UCSD-AML1 (cell line): ENCODE data around the gene TFB2M.
"Not testable (repeated sequence)": the region's sequence is repeated elsewhere in the genome, so short reads cannot be mapped to it uniquely, and the experiment has no call there.

Experiments
- DNase-seq: peaks from one replicate; lab custom pipeline; 2025; ENCODE audit not compliant: unreplicated experiment; lab: John Stamatoyannopoulos, UW

The TFB2M gene

GRCh38 chr1:246566128-246566812 lies at the start of gene TFB2M, which contains the start of gene CNST:
TSS of gene TFB2M (minus strand) at chr1:246566261. CDS start at chr1:246566138, 123 bp downstream.
TSS of gene CNST (plus strand) at chr1:246566456. CDS start at chr1:246591563, 25,107 bp downstream.
- peak; percentile 99 for DNase-seq

- no peak for DNase-seq
These were observed 47.2 kb upstream of the TFB2M start for GRCh38 chr1:246613096-246613758.

- no peak for DNase-seq
These were observed 43.6 kb upstream of the TFB2M start for GRCh38 chr1:246609632-246610031.

- peak; percentile 72 for DNase-seq
These were observed 42.7 kb upstream of the TFB2M start for GRCh38 chr1:246608616-246609376.

- no peak for DNase-seq
These were observed 41.4 kb upstream of the TFB2M start for GRCh38 chr1:246607462-246607861.

GRCh38 chr1:246605231-246605630 lies 39.2 kb upstream of the TFB2M start:
- DNase-seq: not testable (repeated sequence)

- no peak for DNase-seq
These were observed 36.1 kb upstream of the TFB2M start for GRCh38 chr1:246602194-246602593.

GRCh38 chr1:246600579-246600978 lies 34.5 kb upstream of the TFB2M start:
- DNase-seq: no peak

GRCh38 chr1:246599315-246599714 lies 33.3 kb upstream of the TFB2M start:
- no peak for DNase-seq

- no peak for DNase-seq
These were observed 31.9 kb upstream of the TFB2M start for GRCh38 chr1:246597971-246598370.

- DNase-seq: no peak
These were observed 31.3 kb upstream of the TFB2M start for GRCh38 chr1:246597340-246597739.

GRCh38 chr1:246595146-246595545 lies 29.1 kb upstream of the TFB2M start:
- no peak for DNase-seq

- no peak for DNase-seq
These were observed 26.6 kb upstream of the TFB2M start for GRCh38 chr1:246592695-246593094.

- DNase-seq: no peak
These were observed 25.9 kb upstream of the TFB2M start for GRCh38 chr1:246591958-246592357.

GRCh38 chr1:246591504-246591903 lies 25.4 kb upstream of the TFB2M start:
- no peak for DNase-seq

GRCh38 chr1:246591047-246591446 lies 25.0 kb upstream of the TFB2M start:
- no peak for DNase-seq

- not testable (repeated sequence) for DNase-seq
These were observed 23.9 kb upstream of the TFB2M start for GRCh38 chr1:246589919-246590318.

GRCh38 chr1:246588159-246588721 lies 22.2 kb upstream of the TFB2M start:
- DNase-seq: no peak

GRCh38 chr1:246587606-246588005 lies 21.5 kb upstream of the TFB2M start:
- DNase-seq: no peak

- no peak for DNase-seq
These were observed 21.0 kb upstream of the TFB2M start for GRCh38 chr1:246587032-246587431.

GRCh38 chr1:246583448-246584185 lies 17.6 kb upstream of the TFB2M start:
- DNase-seq: no peak
